Stimulated activated naive CD4-positive, alpha-beta T cell treated with Interleukin-2 at 50 U/mL for 16 hours (primary cell): Measurements from ENCODE around the gene UBE2D1.

Experiments used
- DNase-seq: peaks from one replicate; lab custom pipeline; 2025; lab: John Stamatoyannopoulos, UW

The UBE2D1 gene

GRCh38 chr10:58334817-58335305 lies at the start of gene UBE2D1:
TSS of gene UBE2D1 (plus strand) at chr10:58335006. CDS start at chr10:58335202, 196 bp downstream.
- DNase-seq = peak; percentile 80

GRCh38 chr10:58291538-58292174 lies 43.1 kb upstream of the UBE2D1 start:
- peak; percentile 17 for DNase-seq

- no peak for DNase-seq
Observed at GRCh38 chr10:58293989-58294388, 40.8 kb upstream of the UBE2D1 start.

GRCh38 chr10:58299580-58299979 lies 35.2 kb upstream of the UBE2D1 start:
- DNase-seq = peak; percentile 28

GRCh38 chr10:58300676-58301075 lies 34.1 kb upstream of the UBE2D1 start:
- DNase-seq = no peak

- no peak for DNase-seq
Observed at GRCh38 chr10:58302254-58302653, 32.6 kb upstream of the UBE2D1 start.

GRCh38 chr10:58304099-58304633 lies 30.6 kb upstream of the UBE2D1 start:
- DNase-seq = no peak

GRCh38 chr10:58305821-58306220 lies 29.0 kb upstream of the UBE2D1 start:
- DNase-seq = no peak

GRCh38 chr10:58307676-58308075 lies 27.1 kb upstream of the UBE2D1 start:
- DNase-seq = no peak

- DNase-seq = no peak
Observed at GRCh38 chr10:58311026-58311425, 23.8 kb upstream of the UBE2D1 start.

- DNase-seq = no peak
Observed at GRCh38 chr10:58316874-58317273, 17.9 kb upstream of the UBE2D1 start.

GRCh38 chr10:58318346-58318745 lies 16.5 kb upstream of the UBE2D1 start:
- DNase-seq = no peak

- DNase-seq = no peak
Observed at GRCh38 chr10:58319599-58319998, 15.2 kb upstream of the UBE2D1 start.

GRCh38 chr10:58320351-58321049 lies 14.3 kb upstream of the UBE2D1 start:
- DNase-seq = no peak

- DNase-seq = no peak
Observed at GRCh38 chr10:58322072-58322834, 12.6 kb upstream of the UBE2D1 start.

GRCh38 chr10:58322835-58323209 lies 12.0 kb upstream of the UBE2D1 start:
- DNase-seq = no peak

GRCh38 chr10:58326967-58327381 lies 7.8 kb upstream of the UBE2D1 start:
- no peak for DNase-seq

GRCh38 chr10:58328233-58328632 lies 6.6 kb upstream of the UBE2D1 start:
- DNase-seq = no peak

- DNase-seq = no peak
Observed at GRCh38 chr10:58330431-58330830, 4.4 kb upstream of the UBE2D1 start.

GRCh38 chr10:58331646-58332045 lies 3.2 kb upstream of the UBE2D1 start:
- DNase-seq = no peak

- no peak for DNase-seq
Observed at GRCh38 chr10:58335306-58336005, 650 bp downstream of the UBE2D1 start.

GRCh38 chr10:58336242-58336641 lies 1.4 kb downstream of the UBE2D1 start:
- DNase-seq = no peak
